Tibial artery (tissue), 4 donors: ENCODE measurements around the gene CORO1C.
A peak's percentile ranks its signal among the peaks of the same experiment; 100 is the strongest.

Experiments
- DNase-seq, 2 donors: peaks; one replicate each; pipeline ENCODE4 v3.0.0-alpha.2; 2019
- H3K27ac ChIP-seq, 2 donors: fragments of 200-600 bp; sonication (generic) in 1 of 2; 1 replicate in 1 of 2; 2 replicates in 1 of 2; pipeline ENCODE4 v1.5.1; 2018 to 2019; ENCODE audit warnings: mild to moderate bottlenecking in 1 of 2
- H3K27me3 ChIP-seq, 2 donors: fragments of 200-600 bp; sonication (generic) in 1 of 2; one replicate each; pipeline versions ENCODE4 v1.5.1 to v1.6.0; 2016 to 2019
- H3K36me3 ChIP-seq, 3 donors: fragments of 200-600 bp; sonication (generic) in 2 of 3; one replicate each; pipeline ENCODE4 v1.5.1; 2016 to 2019; ENCODE audit warnings: mild to moderate bottlenecking in 2 of 3
- H3K4me1 ChIP-seq, 4 donors: fragments of 200-600 bp; sonication (generic) in 2 of 4; 1 replicate in 3 of 4; 2 replicates in 1 of 4; pipeline ENCODE4 v1.5.1; 2016 to 2019
- H3K4me3 ChIP-seq, 2 donors: fragments of 200-600 bp; sonication (generic) in 1 of 2; 1 replicate in 1 of 2; 2 replicates in 1 of 2; pipeline ENCODE4 v1.5.1; 2018 to 2019; ENCODE audit warnings: mild to moderate bottlenecking in 2 of 2
- H3K9me3 ChIP-seq, 3 donors: fragments of 200-600 bp; sonication (generic) in 1 of 3; one replicate each; pipeline ENCODE4 v1.5.1; 2016 to 2019
- CTCF ChIP-seq, 2 experiments: fragments of 200-600 bp in 1 of 2; fragments of 450-650 bp in 1 of 2; IDR thresholded peaks; one replicate each; pipeline ENCODE4 v1.5.1; 2017 to 2019; ENCODE audit warnings: antibody characterized with exemption in 2 of 2, mild to moderate bottlenecking in 1 of 2, moderate library complexity in 1 of 2
- intact Hi-C: fragments of 100-400 bp; cut with DNase I; formaldehyde crosslinking; loops from one replicate; pipeline ENCODE4 v1.15.0; 2023; ENCODE audit warnings: low total_unique reads

Gene CORO1C

GRCh38 chr12:108731105-108731865, at the start of gene CORO1C:
TSS of gene CORO1C (minus strand) at chr12:108731518. CDS start at chr12:108701318, 30,200 bp downstream.
- Histone ChIP-seq H3K4me3 (peak within 1 kb of the TSS; percentile 87 to 100), H3K27me3 (no peaks in the 10 kb centered on the region), H3K36me3 (no peaks in the 10 kb centered on the region), H3K27ac (peak within 1 kb of the TSS; percentile 96 to 100), H3K4me1 (peaks cover 0 to 48% (median 15%) of the 10 kb centered on the region in 4 donors), H3K9me3 (no peaks in the 10 kb centered on the region)
- intact Hi-C loops: loop anchor here (2.0 to 5.0 kb wide), 6 partner anchors 39 to 169 kb away; partner anchors contain the start of genes ISCU and SART3
- DNase-seq: peak; percentile 96 to 99
- TF ChIP-seq CTCF (IDR thresholded peaks at IDR 0.05): peak; percentile 90 to 94

DNA sequence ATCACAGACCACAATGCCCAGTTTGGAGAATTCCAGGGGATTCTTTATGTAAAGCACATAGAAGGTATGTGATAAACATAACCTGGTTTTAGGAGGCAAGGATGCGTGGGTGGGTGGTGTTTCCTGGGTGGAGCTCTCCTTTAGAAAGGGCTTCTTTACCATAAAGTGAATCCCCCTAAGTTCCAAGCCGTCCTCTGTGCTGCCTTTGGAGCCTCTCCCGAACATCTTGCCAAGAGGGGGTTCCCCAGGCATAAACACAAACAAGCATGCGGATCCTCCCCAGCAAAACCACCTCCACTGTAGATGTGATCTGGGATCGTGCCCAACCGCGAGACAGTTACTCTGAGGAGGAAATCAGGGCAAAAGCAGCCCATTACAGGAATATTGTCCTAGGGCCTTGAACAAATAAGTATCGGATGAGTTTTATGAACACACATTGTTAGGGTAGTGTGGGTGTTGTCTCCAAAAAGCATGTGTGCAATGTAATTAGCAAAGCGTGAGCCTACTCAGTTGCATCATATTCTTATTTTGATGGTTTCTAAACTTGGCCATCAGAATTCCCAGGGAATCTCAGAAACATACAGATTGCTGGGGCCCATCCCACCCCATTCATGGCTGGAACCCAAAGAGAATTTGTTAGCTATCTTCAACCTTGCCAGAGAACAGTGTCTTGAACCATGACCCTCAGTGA, 48.8 kb upstream of the CORO1C start:
- Histone ChIP-seq H3K4me1 (peaks cover 0 to 30% (median 13%) of the 10 kb centered on the region in 4 donors), H3K36me3 (peaks cover 0 to 12% (median 0%) of the 10 kb centered on the region in 3 donors), H3K9me3 (no peaks in the 10 kb centered on the region), H3K27ac (peak overlapping the region; percentile 42 to 47), H3K4me3 (no peak overlapping the region), H3K27me3 (no peaks in the 10 kb centered on the region)
- intact Hi-C loops: no loop called here
- DNase-seq: no peak
- TF ChIP-seq CTCF (IDR thresholded peaks at IDR 0.05): no peak

DNA sequence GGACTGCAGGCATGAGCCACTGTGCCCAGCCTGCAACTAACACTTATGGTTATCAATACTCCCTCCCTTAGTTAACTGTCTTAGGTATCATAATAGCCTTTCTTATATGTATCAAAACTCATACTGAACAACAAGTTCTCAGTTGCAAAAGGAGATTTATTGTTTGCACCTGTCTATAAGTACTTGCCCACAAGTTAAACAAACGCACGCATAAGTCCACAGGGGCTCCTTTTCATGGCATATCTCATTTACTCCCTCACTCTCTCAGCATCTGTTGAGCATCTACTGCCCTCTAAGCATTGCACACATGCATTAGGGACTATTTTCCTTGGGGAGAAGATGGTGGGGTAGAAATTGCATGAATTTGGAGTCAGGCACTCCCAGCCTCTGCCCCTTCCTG, 46.7 kb upstream of the CORO1C start:
- Histone ChIP-seq H3K27ac (no peak overlapping the region), H3K9me3 (no peaks in the 10 kb centered on the region), H3K4me1 (peaks cover 6 to 32% (median 24%) of the 10 kb centered on the region in 4 donors), H3K36me3 (peaks cover 0 to 3% (median 0%) of the 10 kb centered on the region in 3 donors), H3K27me3 (no peaks in the 10 kb centered on the region), H3K4me3 (no peak overlapping the region)
- TF ChIP-seq CTCF (IDR thresholded peaks at IDR 0.05): no peak
- DNase-seq: no peak
- intact Hi-C loops: no loop called here

DNA sequence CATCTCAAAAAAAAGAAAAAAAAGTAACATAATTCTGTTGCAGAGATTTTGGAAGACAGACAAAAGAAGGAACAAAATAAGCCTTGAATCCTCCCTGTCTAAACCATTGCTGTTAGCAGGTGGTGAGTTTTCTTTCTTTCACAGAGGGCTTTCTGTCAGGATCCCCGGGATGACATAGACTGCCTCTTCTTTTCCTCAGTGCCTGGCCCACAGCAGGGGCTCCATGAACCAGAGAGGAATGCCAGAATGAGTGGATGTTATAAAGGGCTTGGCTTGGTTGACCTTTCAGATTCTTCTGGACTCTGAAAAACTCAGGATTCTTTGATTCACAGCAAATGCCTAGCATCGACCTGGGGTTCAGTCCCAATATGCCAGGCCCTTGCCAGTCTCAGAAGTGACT, 45.8 kb upstream of the CORO1C start:
- H3K9me3 ChIP-seq: no peaks in the 10 kb centered on the region
- TF ChIP-seq CTCF (IDR thresholded peaks at IDR 0.05): no peak
- peak overlapping the region; percentile 10 to 16 for H3K27ac ChIP-seq
- no peaks in the 10 kb centered on the region for H3K36me3 ChIP-seq
- H3K27me3 ChIP-seq: no peaks in the 10 kb centered on the region
- intact Hi-C loops: no loop called here
- no peak overlapping the region for H3K4me3 ChIP-seq
- H3K4me1 ChIP-seq: peaks cover 6 to 41% (median 33%) of the 10 kb centered on the region in 4 donors
- DNase-seq: no peak

GRCh38 chr12:108773798-108774788, 42.8 kb upstream of the CORO1C start:
- Histone ChIP-seq H3K36me3 (no peaks in the 10 kb centered on the region), H3K27ac (peak overlapping the region; percentile 62 to 77), H3K4me1 (peaks cover 6 to 54% (median 39%) of the 10 kb centered on the region in 4 donors), H3K4me3 (no peak overlapping the region), H3K9me3 (no peaks in the 10 kb centered on the region), H3K27me3 (no peaks in the 10 kb centered on the region)
- no peak for TF ChIP-seq CTCF (IDR thresholded peaks at IDR 0.05)
- peak; percentile 91 to 97 for DNase-seq
- intact Hi-C loops: loop anchor here (5.0 kb wide), 1 partner anchor 42 kb away; the partner anchor contains the start of gene CORO1C
